NB4 (cell line): Measurements from ENCODE around the gene ACE.
"Not testable (repeated sequence)": the region's sequence is repeated elsewhere in the genome, so short reads cannot be mapped to it uniquely, and the experiment has no call there.

Experiments used
- DNase-seq: peaks from one replicate; pipeline ENCODE4 v3.0.0; 2010; ENCODE audit warnings: low read depth
- H3K4me3 ChIP-seq: one replicate; pipeline ENCODE4 v1.5.1; 2011; ENCODE audit warnings: mild to moderate bottlenecking, low read depth, low read length, moderate library complexity
- MYC ChIP-seq: IDR thresholded peaks from 2 replicates; pipeline ENCODE4 v1.6.1; 2011; ENCODE audit warnings: low read depth, low read length
- POLR2A ChIP-seq: IDR thresholded peaks from 2 replicates; pipeline ENCODE4 v1.6.1; 2011; ENCODE audit warnings: mild to moderate bottlenecking; ENCODE audit not compliant: insufficient read length; ENCODE audit errors: extremely low read depth
- TF ChIP-seq, protein P1 (sequence below): IDR thresholded peaks from one replicate; pipeline ENCODE4 v1.5.1; 2012; ENCODE audit warnings: low read depth, low read length
- TF ChIP-seq, protein P2 (sequence below): IDR thresholded peaks from 2 replicates; pipeline ENCODE4 v1.6.1; 2011; ENCODE audit warnings: low read depth, low read length

ACE gene

GRCh38 chr17:63451150-63451549 is 25.7 kb upstream of the ACE start:
- H3K4me3 ChIP-seq, result no peak overlapping the region
- TF ChIP-seq POLR2A (no peak), MYC (no peak)
- TF ChIP-seq, protein P1, sequence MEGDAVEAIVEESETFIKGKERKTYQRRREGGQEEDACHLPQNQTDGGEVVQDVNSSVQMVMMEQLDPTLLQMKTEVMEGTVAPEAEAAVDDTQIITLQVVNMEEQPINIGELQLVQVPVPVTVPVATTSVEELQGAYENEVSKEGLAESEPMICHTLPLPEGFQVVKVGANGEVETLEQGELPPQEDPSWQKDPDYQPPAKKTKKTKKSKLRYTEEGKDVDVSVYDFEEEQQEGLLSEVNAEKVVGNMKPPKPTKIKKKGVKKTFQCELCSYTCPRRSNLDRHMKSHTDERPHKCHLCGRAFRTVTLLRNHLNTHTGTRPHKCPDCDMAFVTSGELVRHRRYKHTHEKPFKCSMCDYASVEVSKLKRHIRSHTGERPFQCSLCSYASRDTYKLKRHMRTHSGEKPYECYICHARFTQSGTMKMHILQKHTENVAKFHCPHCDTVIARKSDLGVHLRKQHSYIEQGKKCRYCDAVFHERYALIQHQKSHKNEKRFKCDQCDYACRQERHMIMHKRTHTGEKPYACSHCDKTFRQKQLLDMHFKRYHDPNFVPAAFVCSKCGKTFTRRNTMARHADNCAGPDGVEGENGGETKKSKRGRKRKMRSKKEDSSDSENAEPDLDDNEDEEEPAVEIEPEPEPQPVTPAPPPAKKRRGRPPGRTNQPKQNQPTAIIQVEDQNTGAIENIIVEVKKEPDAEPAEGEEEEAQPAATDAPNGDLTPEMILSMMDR, result no peak
- TF ChIP-seq, protein P2, sequence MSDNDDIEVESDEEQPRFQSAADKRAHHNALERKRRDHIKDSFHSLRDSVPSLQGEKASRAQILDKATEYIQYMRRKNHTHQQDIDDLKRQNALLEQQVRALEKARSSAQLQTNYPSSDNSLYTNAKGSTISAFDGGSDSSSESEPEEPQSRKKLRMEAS, result no peak
- DNase-seq, result no peak

DNA sequence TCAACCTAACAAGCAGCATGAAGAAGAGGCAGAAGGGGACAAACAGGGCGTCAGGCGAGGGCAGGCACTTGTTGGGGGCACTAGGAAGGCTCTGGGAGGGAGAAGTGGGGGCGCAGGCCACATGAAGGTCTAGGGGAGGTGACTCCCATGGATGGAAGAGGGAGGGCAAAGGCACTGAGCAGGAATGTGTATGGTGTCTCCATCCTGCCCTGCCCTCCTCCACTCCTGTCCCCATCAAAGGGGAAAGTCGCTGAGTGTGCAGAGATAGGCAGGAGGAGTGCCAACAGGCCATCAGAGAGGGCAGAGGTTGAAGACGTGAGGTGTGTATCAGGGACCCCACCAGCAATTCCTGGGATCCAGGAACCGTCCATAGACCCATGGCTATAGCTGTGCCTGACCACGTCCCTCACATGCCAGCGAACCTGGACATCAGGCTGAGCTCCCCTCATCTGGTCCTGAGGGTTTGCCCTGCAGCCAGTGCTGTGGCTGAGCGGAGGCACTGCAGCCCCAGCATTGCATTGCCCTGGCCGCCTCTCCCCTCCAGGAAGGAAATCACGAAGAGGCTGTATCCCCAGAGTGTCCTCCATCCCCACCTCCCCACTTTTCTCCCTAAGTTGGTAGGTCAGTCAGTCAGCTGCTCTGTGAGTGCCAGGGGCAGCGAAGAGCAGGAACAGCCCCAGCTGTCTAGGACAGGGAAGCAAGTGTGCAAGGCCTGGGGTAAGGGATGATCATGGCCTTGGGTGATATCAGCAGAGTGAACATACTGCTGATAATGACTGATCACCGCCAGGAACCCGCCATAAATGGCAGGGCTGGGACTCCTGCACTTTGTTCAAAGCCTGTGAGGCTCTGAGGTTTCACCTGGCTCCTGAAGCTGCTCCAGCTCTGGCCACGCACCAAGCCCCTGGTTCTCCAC is 24.6 kb upstream of the ACE start:
- TF ChIP-seq MYC (no peak), POLR2A (no peak)
- TF ChIP-seq, protein P2, result no peak
- TF ChIP-seq, protein P1, result no peak
- DNase-seq, result no peak
- no peak overlapping the region for H3K4me3 ChIP-seq

DNA sequence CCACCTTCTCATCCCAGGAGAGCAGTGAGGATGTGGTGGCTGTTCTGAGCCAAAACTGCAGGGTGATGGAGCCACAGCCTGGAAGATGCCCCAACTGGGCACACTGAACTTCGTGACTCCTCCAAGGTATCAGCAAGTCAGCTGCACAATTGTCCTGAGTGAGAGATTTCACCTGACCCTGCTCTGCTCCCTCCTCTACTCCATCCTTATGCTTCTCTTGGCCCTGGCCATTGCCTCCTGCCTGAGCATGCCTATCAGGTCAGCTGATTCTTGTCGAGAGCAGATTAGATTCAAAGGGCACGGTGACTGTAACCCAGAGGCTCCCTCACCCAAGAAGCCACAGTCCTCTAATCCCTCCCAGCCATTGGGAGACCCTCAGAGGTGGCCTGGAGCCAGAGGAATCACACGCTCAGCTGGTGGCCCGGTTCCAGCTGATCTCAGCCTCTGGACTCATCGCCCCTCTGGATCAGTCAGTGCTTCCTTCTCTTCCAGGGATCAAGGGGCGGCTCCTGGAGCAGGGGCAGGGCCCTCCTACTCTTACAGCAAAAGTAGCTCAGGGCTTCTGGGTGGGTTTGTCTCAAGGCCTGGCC is 23.8 kb upstream of the ACE start:
- TF ChIP-seq POLR2A, result no peak
- no peak for TF ChIP-seq MYC
- TF ChIP-seq, protein P1, result no peak
- TF ChIP-seq, protein P2, result no peak
- no peak for DNase-seq
- no peak overlapping the region for H3K4me3 ChIP-seq

GRCh38 chr17:63454357-63454756 is 22.5 kb upstream of the ACE start:
- not testable (repeated sequence) for H3K4me3 ChIP-seq, DNase-seq

GRCh38 chr17:63454915-63455314 is 21.9 kb upstream of the ACE start:
- no peak overlapping the region for H3K4me3 ChIP-seq
- no peak for TF ChIP-seq MYC
- no peak for TF ChIP-seq POLR2A
- TF ChIP-seq, protein P2, result no peak
- TF ChIP-seq, protein P1, result no peak
- DNase-seq, result no peak

DNA sequence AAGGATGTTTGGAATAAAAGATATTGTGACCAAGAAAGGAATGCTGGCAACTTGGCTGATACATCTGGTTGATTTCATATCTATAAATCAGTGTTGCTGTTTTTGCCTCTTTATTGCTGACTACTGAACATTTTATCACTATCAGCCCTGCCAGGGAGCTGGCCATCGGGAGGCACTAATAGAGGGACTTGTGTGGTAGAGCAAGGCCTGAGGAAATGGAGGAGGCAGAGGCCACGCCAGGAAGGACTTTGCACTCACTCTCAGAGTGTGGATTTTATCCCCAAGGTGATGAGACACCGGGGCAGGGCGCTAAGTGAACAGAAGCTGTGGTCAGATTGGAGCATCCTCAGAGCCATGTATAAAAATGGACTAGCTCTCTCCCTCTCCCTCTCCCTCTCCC is 21.4 kb upstream of the ACE start:
- TF ChIP-seq, protein P1, result no peak
- TF ChIP-seq MYC (no peak), POLR2A (no peak)
- TF ChIP-seq, protein P2, result no peak
- no peak for DNase-seq
- no peak overlapping the region for H3K4me3 ChIP-seq
